Kasumi-1 (cell line): ENCODE data around the gene PLA2G4A.
"Not testable (repeated sequence)": the region's sequence is repeated elsewhere in the genome, so short reads cannot be mapped to it uniquely, and the experiment has no call there.

Experiments
- DNase-seq, 2 experiments: peaks; one replicate each; lab custom pipeline; 2025; lab: John Stamatoyannopoulos, UW

PLA2G4A gene

DNA sequence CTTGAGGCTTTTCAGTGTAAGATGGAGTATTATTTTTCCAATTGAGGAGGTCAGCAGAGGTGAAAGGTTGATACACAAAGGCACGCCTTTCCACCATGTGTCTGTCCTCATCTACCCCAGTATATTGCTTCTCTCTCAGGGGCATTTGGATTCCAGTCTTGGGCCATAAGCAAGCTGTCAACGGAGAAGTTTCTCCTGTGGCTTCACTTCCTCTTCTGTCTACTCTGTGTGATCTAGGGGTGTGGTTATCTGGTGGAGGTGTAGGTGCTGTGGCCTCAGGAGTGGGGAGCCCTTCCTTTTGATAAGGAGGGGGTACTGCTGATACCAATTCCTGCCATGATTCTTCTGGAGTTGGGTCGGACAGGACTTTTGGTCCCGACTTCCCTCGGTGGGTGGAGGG is 92.6 kb downstream of the PLA2G4A start:
- peak; percentile 33 to 46 for DNase-seq

DNA sequence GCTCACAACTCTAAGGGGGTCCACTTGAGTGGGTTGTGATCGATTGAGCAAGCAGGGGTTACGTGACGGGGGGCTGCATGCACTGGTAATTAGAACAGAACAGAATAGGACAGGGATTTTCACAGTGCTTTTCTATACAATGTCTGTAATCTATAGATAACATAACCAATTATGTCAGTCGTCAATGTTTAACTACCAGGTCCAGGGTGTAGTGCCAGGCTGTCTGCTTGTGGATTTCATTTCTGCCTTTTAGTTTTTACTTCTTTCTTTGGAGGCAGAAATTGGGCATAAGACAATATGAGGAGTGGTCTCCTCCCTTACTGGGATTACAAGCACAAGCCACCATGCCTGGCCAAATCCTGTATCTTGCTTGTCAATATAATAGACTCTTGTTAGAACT is 94.1 kb downstream of the PLA2G4A start:
- DNase-seq: not testable (repeated sequence)

DNA sequence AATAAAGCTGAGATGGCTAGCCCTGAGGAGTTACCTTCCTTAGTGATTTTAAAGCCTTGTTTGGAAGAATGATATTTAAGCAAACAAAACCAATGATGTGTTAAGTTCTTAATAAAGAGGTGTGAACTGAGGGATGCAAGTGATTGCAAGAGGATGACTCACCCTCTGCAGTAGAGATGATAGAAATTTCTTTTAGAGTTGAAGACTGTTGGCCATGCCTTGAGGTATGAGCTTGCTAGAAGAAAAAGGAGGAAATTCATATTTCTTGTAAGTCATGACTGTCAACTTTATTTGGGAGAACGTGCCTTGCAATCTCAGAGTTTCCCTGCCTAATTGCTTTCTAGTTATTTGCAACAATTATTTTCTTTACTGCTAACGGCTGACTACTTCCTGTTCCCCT is 94.7 kb downstream of the PLA2G4A start:
- no peak for DNase-seq

DNA sequence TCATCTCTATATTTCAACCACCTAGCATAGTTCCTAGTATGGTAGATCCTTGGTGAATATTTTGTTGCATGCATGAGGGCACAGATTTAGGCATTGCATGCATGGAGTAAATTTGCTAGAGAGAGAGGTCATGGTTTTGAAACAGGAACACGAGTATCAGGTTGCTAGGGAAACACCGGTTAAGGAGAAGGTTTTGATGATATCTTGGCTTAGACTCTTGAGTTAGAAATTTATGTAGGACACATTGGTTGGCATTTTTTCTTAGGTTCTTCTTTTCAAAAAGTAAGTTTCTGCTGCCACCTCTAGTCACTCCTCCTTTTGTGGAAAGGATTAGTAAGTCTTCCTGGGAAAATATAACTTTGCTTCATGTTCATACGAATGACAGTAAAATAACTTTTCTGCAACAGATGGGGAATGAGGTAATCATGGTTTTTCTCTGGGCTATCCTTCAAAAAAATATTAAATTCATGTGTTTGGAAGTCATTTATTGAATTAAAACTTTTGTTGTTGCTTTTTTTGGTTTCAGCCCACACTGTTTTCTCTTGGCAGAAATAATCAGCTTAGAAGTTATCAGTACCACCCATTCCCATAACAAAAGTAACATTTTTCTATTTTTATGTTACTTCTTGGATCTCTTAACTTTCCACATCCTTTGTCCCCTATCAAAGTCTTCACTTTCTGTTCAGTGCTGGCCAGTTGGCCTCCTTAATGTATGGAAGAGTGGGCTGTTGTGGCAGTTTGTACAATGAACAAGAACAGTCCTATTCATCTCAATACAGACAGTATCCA is 97.3 kb downstream of the PLA2G4A start:
- DNase-seq: no peak

DNA sequence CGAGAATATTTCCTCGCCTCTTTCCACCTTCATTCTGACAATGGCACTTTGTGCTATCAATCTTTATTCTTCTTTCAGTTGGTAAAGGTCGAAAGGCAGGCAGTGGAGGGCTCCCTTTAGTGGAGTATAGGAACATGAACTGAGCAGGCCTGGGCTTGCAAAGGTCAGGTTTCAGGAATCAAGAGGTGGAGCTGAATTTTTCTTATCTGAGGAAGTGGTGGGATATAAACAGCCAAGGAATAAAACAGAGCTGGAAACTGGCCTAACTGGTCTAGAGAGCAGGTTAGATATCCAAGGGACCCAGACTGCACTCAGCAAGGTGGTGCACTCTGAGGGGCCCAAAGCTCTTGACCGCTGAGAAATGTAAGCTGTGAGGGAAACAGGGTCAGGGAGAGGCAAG is 99.1 kb downstream of the PLA2G4A start:
- DNase-seq: no peak

DNA sequence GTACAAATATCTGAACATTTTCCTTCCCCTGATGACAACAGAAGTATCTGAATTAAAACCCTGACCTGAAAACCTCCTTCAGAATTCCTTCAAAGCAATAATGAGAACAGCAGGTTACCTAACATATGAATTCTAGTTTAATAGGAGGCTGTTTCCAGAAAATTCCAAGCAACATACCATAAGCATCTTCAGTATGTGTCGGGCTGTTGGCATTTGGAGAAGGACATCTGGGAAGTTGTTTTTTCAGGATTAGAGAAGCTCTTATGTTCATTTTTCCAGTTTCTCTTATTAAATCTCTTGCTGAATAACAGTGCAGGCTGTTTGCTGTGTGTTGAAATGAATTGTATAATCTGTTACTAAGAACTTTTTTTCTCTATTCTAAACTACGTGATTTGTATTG is 101.5 kb downstream of the PLA2G4A start:
- no peak for DNase-seq

DNA sequence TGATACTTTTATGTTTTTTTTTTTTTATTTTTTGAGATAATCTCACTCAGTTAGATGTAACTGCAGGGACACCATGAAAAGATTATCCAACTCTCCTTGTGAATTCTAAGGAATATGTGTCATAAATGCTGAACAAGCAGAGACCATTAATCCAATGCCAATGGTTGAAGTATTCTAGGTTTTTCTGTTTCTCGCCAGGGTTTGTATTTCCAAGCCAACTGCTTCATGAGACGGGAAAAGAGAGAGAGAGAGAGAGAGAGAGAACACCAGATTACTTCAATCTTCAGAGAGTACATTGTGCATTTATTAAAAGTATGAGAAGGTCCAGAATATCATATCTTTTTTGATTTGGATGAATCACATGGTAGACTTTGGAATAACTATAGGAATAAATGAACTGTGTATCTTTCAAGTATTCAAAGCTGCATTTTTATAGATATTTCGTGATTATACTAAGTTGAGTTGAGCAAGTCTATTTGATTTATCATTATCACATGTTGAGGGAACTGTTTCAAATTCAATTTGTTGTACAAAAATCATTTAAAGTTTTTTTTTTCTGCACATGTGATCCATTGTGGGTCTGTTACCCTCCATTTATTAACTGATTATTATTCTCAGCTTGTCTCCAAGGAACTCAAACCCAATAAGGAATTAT is 108.4 kb downstream of the PLA2G4A start:
- DNase-seq: no peak

DNA sequence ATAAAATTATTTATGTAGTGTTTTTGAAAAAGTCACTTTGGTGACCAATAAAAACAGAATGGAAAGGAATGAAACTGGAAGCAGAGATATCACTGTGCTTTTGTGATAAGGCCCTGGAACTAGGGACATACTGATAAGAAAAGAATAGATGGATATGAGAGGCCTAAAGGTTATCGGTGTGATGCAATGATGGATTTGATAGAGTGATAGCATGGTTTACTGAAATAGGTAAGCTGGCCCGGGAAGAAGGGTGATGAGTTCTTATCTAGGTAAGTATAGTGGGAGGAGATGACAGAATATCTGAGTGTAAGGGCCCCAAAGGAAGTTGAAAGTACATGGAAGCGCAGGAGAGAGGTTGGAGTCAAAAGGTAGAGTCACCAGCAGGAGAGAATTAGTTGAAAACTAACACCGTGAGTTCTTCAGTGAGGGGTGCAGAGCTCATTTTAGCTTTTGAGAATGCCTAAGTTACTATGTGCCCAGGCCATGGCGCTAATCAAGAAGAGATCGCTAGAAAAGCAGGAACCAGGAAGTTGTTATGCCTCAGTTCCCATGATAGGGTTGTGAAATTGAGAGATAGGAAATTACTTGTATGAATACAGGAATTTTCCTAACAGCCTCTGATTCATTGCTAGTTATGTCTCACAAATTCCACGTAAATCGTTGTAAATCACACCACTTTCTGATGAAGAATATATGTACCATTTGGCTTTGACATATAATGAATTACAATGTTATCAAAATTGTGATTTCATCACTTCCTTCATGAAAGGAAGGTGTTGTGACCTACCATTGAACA is 115.3 kb downstream of the PLA2G4A start:
- DNase-seq: no peak

DNA sequence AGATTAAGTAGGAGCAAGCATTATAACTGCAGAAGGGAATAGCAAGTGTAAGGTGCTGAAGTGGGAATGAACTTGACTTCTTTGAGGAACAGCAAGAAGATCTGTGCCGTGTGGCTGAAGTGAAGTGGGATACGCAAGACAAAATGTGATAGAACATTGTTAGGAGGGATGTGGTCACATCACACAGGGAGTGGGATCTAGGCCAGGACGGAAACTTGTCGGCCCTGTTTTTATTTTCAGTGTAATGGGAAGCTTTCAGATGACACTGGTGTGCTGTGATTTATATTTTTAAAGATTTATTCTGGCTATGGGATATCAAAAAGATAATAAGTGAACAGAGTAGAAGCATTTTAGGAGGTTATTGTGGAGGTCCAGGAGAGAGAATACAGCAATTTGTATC is 116.4 kb downstream of the PLA2G4A start:
- no peak for DNase-seq

- DNase-seq: no peak
Measured at GRCh38 chr1:186948535-186948934, 119.8 kb downstream of the PLA2G4A start.

DNA sequence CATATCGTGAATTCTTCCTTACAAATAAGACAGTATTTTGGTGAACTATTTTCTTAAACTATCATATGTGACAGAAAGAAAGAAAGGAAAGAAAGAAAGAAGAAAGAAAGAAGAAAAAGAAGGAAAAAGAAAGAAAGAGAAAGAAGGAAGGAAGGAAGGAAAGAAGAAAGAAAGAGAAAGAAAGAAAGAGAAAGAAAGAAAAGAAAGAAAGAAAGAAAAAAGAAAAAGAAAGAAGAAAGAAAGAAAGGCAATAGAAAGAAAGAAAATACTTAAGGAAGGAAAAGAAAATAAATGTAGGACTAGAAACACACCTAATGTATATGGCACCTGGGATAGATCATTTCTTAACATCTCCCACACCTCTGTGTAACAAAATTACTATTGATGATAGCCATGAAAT is 120.4 kb downstream of the PLA2G4A start:
- no peak for DNase-seq

DNA sequence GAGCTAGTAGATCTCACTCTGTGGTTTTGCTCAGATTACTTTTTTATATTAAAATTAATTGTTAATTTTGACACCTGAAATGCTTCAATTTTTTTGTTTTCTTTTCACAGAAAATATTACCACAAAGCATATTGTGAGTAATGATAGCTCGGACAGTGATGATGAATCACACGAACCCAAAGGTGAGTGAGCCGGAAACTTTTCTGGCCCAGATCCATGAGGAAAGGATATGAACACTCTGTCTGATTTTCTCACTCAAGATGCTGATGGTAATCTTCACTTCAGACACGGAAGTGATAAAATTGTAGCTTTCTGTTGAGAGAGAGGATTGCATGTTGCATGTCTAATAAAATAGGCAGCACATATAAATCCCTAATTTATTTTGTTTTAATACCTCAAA is 121.8 kb downstream of the PLA2G4A start:
- no peak for DNase-seq

- DNase-seq: no peak
Measured at GRCh38 chr1:186953876-186954275, 125.1 kb downstream of the PLA2G4A start.

DNA sequence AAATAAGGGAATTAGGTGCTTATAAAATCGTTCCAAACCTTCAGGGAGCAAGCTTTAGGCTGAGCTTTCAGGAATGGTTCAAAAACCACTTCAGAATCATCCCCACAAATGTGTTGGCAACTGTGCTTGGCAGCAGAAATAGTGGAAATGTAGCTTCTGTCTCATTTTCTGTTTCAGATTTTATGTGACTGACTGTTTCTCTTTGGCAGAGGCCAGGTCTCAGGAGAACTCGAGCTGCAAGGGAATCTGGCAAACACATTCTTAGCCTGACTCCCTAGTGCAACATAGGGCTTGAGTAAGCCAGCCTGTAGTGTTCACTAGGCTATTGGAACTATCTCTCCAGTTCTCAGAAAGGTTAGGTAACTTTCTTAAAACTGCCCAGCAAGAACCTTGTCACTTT is 128.6 kb downstream of the PLA2G4A start:
- no peak for DNase-seq

GRCh38 chr1:186958520-186958919 is 129.8 kb downstream of the PLA2G4A start:
- peak; percentile 11 to 43 for DNase-seq

- no peak for DNase-seq
Measured at GRCh38 chr1:186960861-186961260, 132.1 kb downstream of the PLA2G4A start.

GRCh38 chr1:186965847-186966246 is 137.1 kb downstream of the PLA2G4A start:
- DNase-seq: no peak

- no peak for DNase-seq
Measured at GRCh38 chr1:186966456-186966855, 137.7 kb downstream of the PLA2G4A start.

DNA sequence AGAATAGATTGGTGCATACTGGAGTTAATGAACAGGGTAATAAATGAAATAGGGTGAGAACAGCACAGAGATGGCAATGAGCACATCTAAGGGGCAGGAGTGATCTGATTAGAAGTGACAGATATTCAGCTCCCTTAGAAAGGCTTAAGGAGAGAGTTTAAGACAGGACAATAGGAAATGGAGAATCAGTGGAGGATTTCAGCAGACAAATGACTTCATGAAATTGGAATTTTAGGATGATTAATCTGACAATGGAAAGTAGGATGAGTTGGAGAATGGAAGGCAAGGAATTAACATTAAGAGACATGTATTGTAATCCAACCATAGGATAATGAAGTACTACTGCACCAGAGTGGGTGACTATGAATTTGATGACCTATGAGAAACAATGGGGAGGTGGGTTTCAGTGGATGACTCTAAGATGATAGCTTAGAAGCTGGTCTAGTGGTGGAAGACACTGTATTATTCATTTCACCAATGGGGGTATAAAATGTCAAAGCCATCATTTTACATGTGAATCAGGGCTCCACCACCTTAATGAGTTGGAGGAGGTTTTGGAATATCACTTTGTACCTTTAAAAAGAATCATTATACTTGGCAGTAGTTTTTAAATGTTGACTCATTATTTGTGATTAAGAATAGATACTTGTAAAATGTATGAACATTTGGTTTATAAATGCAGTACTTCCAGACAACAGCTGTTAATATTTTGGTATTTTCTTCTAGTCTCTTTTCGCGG is 139.1 kb downstream of the PLA2G4A start:
- DNase-seq: no peak

- no peak for DNase-seq
Measured at GRCh38 chr1:186974774-186975181, 146.0 kb downstream of the PLA2G4A start.

DNA sequence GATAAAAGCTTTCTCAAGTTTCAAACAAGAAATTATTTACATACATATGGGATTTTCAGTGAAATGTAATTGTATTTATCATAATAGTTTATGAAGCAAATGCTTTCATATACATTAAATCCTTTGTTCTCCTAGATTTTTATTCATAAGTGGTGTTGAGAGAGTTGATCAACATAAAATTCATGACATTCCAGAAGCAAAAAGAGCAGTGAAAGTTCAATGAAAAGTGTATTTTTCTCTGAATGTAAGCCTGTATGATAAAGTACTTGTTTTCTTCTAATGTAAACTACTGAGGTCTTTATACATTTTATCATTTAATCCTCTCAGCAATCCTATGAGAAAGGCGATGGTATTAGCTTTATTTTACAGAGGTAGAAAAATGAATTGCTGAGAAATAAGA is 146.5 kb downstream of the PLA2G4A start:
- DNase-seq: no peak

DNA sequence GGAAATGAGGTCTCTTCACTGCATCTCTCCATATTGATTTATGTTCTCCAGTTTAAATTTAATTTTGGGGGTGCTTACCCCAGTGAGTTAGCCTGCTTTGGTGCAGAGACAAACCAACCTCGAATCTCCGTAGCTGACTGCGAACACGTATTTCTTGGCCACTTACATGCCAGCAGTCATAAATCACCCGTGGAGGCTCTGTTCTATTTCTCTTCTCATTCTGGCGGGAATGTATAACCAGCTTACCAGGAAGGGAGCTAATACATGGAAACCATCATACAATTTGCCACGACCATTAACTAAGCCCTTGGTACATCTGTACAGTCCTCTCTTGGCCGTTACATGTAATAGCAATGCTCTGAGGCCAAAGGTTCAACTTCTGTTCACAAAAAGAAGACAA is 148.0 kb downstream of the PLA2G4A start:
- DNase-seq: no peak
